ENCODE results near the gene DEPDC1B.
"Not testable (repeated sequence)": the region's sequence is repeated elsewhere in the genome, so short reads cannot be mapped to it uniquely, and the experiment has no call there.

Gene DEPDC1B

DNA sequence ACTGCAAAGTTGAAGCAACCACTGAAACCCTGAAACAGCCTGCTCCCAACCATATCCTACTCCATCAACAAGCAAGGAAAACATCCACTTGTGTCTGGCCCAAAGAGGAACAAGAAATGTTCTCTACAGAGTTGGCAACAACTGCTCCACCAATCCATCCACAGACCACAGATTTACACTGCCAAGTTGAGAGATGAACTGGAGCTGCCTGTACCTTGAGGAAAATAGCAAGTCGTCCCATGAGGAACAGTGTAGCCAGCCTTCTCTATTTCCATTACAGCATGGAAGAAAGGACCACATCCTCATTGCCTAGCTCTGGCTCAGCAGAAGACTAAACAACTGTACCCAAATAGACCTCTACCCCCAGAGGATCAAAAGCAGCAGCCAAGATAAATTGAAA is 60.4 kb downstream of the DEPDC1B start:
- DNase-seq, result no peak

DNA sequence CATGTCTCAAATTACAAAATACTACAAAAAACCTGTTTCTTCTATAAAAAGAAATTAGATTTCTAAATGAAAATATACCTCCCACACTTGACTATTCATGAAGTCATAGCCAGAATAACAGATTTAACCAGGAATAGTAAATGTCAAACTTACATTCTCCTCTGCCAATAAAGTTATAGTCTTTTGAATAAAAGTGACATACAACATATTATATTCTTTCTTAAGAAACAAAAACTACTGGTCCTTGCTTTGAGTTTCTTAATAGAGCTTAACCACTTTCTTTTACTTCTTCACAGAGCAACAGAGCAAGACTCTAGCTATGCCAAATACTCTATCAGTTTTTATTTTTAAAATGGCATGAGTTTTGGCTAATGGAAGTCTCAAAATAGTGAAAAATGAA is 61.7 kb downstream of the DEPDC1B start:
- no peak for DNase-seq

DNA sequence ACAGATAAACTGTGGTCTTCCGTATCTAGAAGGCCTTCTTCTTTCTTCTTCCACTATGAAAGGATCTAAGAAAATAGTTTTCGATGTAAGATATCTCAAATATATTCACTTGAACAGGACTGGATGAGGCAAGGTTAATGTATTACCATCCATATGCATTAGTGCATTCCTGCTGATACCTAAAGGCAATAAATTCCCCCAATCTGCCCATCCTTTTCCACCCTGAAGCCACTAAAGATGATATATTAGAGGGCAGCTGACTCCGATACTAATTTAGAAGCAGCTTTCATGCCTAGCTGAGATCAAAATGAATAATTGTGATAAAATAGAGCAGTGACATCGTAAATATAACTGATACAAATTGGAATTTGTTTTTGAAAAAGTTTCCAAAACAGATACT is 63.3 kb downstream of the DEPDC1B start:
- DNase-seq, result no peak

DNA sequence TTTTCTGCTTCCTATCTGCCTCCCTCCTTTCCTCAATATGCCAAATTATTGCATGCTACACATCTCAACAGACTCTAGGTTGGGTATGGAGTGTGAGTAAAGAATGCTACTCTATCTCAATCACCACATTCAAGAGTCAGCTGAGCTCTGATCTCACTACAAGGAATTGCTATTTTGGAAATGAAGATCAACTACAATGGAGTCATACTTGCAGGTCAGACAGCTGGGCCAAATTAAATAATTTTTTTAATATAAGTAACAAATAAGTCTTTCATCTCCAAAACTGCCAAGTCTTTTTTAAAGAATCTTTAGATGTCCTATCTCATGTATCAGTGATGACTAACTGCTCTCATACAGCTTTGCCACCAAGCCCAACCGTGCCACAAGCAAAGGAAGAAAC is 64.0 kb downstream of the DEPDC1B start:
- no peak for DNase-seq

DNA sequence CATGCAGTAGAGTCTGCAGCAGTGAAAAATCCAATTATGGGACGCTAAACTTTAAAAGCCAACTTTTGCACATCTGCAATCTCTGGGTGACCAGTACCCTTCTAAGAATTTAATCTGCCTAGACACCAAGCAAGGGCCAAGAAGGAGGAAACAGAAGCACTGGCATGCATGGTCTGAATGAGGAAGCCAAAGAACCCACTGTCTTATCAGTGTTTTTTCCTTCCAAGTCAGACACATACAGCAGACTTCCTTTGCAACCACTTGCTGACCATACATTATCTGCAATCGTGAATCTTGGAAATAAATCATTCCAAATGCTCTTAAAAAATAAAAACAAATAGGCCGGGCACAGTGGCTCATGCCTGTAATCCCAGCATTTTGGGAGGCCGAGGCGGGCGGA is 65.9 kb downstream of the DEPDC1B start:
- DNase-seq, result no peak

DNA sequence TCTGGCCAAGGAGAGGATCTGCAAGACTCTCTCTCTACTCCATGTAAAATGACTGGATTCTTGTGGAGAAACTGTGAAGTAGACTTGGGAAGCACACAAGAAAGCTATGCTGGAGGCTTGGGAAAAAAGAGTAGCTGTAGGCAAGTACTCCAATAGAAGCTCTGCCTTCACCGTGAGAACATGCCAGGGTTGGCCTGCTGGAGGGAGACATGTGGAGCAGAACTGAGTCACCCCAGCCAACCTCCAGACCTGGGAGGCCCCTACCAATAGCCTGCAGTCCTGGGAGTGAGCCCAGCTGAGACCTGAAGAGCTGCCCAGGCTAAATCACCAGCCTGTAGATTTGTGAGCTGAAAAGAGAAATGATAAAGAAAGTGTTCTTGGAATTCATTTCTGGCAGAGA is 66.6 kb downstream of the DEPDC1B start:
- no peak for DNase-seq

DNA sequence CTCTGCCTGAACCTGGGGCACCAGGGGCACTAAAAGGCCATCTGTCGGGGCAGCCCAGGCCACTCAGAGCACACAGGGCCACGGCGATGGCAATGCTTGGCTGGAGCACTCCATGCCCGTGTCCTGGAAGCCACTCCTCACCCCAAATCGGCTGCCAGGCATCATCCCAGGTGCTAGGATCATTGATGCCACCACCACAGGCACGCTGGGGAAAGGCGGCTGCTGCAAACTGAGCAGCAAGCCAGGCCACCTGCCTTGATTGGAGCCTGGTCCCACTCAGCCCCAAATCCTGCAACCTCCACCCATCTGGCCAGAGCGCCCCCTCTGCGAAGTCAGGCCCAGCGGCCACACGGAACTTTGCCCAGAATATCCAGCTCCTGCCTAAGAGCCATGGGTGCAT is 67.8 kb downstream of the DEPDC1B start:
- DNase-seq, result no peak

DNA sequence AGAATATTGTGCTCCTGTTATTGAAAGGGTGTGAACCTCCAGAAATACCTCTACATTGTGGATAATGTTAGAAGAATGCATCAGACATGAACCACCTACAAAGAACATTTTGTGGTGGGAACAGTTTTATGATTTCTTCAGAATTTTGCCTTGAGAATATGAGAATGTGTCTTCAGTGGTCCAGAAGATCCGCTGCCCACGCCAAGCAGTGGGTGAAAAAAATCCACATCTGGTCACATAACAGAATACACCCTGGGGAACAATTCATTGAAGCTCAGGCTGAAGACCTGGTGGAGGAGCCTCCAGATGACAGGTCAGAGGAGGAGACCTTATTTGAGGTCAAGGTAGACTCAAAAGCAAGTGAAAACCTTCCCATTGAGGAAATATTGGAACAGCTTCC is 69.1 kb downstream of the DEPDC1B start:
- DNase-seq, result no peak

DNA sequence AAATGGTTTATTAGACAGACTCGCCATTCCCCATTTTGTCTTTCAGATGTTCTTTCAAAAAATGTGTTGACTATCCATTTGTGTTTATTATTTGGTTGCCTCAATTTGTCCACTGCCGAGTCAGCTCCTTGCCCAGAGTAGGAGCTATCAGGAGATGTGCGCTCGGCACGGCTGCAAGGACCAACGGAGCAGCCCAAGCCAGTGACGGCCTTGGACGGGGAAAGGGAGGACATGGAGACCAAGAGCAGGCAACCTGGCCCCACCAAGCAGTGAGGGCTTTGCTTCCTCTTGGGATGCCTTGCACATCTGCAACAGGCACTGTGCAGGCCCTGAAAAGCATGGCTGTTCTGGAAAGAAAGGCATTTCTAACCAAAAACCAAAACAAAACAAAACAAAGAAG is 69.8 kb downstream of the DEPDC1B start:
- no peak for DNase-seq

DNA sequence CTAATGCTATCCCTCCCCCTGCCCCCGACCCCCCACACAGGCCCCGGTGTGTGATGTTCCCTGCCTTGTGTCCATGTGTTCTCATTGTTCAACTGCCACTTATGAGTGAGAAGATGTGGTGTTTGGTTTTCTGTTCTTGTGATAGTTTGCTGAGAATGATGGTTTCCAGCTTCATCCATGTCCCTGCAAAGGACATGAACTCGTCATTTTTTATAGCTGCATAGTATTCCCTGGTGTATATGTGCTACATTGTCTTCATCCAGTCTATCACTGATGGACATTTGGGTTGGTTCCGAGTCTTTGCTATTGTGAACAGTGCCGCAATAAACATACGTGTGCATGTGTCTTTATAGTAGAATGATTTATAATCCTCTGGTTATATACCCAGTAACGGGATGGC is 75.1 kb downstream of the DEPDC1B start:
- DNase-seq, result not testable (repeated sequence)

DNA sequence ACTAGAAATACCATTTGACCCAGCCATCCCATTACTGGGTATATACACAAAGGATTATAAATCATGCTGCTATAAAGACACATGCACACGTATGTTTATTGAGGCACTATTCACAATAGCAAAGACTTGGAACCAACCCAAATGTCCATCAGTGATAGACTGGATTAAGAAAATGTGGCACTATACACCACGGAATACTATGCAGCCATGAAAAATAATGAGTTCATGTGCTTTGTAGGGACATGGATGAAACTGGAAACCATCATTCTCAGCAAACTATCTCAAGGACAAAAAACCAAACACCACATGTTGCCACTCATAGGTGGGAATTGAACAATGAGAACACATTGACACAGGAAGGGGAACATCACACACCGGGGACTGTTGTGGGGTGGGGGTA is 79.2 kb downstream of the DEPDC1B start:
- DNase-seq, result not testable (repeated sequence)

DNA sequence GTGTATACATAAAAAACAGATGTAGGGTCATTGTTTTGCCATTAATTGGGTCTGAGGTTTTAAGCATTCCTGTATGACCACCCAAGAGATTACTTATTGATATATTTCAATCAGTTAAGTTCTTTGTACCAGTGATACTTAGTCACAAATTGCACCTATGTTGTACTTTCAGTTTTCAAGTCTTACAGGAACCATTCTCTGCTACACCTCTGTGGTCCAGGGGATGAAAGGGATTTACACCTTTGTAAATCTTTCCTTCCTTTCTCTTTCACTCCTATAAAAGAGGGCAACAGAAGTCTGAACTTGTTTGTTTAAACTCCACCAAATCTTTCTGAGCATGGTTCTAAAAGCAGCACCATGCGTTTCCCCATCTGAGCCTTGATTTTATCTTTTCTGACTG is 86.1 kb downstream of the DEPDC1B start:
- no peak for DNase-seq

DNA sequence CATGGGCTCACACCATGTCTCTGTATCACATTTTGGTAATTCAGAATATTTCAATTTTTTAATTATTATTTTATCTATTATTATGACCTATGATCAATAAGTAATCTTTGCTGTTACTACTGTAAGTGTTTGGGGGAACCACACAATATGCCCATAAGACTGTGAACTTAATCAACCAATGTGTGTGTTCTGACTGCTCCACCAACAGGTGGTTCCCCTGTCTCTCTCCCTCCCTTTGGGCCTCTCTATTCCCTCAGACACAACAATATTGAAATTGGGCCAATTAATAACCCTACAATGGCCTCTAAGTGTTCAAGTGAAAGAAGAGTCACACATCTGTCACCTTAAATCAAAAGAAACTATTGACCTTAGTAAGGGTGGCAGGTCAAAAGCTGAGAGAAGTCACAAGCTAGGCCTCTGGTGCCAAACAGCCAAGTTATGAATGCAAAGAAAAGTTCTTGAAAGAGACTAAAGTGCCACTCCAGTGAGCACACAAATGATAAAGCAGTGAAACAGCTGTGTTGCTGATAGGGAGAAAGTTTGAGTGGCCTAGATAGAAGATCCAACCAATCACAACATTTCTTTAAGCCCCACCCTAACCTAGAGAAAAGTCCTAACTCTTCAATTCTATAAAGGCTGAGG is 88.7 kb downstream of the DEPDC1B start:
- DNase-seq, result no peak

DNA sequence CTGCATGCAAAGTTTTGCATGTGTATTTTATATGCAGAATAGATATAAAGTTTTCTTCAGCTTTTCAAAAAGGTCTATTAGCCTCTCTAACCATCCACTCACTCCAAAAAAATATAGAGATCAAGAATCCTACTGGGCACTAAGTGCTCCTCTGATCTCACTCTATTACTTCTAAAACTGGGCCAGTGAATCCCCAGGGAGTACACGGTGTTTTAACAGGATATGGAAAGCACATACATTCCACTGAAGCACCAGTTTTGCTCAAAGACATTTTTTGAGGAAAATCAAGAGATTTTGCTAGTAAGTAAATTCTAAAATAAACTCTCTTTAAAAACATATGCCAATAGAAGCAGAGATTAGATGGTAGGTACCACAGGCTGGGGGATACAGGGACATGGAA is 95.2 kb downstream of the DEPDC1B start:
- no peak for DNase-seq

DNA sequence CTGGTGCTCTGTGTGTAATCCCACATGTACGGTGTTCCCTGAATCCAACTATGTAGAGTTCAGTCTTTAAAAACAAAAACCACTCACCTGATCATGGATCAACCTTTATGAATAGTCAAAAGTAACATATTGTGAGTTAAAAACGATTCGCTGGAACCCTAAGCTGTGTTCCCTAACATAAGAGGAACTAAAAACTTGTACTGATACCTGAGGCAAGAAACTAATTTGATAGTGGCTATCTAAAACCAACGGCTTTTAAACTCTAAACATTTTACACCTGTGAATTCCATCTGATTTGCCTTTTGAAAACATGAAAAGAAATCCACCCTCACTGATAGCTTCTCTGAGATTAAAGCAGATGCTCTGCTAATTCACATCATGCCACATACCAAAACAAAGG is 101.5 kb downstream of the DEPDC1B start:
- DNase-seq, result no peak

DNA sequence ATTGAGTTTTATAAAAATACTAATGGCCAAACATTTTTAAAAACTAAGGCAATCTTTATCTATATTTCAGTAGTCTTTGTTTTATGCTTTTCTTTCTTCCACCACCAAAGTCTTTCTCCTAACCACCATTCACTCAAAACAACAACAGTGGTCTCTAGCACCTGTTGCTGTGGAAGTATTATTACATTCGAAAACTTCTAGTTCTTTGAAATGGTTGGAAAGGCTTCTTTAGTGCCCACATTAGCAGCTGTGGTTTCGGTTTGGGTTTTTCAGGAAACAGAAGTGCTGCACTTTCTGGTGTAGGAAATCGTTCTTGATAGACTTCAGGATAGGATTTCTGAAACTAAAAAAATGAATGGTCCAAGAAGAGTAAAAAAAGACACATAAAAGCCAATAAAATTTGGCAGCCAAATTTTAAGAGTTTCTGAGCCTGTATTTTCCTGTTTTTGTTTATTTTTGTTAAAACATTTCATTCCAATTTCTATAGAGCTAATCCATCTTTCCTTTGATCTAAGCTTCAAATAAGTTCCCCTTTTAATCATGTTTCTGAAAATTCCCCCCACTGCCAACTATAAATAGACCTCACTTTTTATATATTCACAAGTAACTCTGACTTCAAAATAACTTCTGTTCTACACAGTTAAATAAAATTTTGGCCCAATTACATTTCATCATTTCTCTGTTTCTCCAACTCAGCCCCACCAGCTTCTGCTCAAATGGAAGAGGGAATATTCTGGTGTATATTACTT is 102.2 kb downstream of the DEPDC1B start:
- no peak for DNase-seq

DNA sequence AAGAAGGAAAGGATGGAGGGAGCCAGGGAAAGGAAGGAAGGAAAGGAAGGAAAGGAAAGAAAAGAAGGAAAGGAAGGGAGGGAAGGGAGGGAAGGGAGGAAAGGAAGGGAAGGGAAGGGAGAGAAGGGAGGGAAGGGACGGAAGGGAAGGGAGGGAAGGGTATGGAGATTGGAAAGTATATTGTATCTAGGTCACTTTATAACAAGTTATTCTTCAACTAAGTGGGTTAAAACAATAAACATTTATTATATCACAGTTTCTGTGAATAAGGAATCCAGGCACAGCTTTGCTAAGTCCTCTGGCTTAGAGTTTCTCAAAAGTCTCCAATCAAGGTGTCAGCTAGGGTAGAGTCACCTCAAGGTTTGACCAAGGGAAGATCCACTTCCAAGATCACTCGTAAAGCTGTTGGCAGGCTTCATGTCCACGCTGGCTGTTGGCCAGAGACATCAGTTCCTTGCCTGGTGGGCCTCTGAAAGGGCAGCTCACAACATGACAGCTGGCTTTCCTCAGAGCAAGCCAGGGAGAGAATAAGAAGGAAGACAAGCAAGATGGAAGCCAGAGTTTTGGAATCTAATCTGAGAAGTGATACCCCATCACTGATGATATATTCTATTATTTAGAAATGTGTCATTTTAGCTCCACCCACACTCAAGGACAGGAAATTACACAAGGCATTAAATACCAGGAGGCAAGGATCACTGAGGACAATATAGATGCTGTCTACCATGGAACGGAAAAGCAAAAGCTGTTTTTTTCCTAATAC is 105.1 kb downstream of the DEPDC1B start:
- no peak for DNase-seq

DNA sequence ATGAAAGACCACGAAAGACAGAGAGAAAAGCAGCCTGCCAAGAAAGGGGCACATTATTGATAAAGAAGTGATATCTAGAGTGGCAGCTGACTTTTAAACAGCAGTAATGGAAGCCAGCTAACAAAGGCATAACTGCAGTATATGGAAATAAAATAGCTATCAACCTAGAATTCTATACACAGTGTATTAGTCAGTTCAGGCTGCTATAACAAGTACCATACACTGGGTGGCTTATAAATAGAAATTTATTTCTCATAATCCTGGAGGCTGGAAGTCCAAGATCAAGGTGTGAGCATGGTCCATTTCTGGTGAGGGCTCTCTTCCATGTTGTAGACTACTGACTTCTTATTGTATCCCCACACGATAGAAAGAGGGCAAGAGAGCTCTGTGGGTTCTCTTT is 109.8 kb downstream of the DEPDC1B start:
- DNase-seq, result no peak

DNA sequence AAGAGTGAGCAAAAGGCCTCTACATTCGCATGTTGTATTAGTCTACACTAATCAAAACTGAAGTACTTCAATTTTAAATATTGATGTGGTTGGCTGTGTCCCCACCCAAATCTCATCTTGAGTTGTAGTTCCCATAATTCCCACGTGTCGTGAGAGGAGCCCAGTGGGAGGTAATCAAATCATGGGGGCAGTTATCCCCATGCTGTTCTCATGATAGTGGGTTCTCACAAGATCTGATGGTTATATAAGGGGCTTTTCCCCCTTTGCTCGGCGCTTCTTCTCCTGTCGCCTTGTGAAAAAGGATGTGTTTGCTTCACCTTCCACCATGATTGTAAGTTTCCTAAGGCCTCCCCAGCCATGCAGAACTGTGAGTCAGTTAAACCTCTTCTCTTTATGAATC is 112.7 kb downstream of the DEPDC1B start:
- DNase-seq, result not testable (repeated sequence)

DNA sequence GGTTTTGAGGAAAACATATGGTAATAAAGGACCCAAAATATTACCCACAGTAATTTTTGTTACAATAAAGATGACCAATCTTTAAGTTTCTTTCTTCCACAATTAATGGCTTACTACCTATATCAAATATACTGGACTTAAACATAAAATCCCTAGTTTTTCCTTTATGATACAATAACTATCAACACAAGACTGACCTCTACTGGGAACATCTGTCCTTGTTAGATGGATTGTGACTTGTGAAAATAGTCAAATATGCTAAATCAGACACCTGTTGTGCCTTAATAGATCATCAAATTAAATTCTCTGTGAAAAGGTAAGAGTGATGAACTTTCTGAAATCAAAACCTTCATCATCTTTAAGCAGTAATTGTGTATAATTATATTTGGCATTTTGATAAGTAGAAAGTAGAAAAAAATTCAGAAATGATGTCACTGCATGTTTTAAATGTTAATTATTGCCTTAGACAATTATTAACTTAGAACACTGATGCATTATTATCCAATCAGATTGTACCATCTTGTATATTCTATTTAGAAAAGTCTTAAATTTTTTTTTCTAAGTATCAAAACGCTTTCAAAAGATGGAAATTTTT is 113.6 kb downstream of the DEPDC1B start:
- no peak for DNase-seq

DNA sequence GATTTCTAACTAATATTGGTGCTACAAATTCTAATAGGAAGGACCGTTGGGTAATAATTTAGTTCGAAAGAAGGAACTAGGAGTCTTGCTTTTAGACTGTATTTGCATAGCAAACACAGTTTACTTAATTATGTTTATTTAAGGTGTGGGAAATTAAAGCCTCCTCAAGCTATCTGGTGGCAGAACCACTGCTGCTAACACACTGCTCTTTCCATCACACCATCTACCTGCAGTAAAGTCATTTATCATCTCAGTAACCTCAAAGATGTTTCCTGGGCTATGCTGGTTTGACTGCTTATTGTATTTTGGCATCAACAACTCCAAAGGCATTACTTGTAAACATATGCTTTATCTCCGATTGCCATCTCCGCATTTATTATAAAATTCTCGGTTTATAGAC is 114.3 kb downstream of the DEPDC1B start:
- no peak for DNase-seq

DNA sequence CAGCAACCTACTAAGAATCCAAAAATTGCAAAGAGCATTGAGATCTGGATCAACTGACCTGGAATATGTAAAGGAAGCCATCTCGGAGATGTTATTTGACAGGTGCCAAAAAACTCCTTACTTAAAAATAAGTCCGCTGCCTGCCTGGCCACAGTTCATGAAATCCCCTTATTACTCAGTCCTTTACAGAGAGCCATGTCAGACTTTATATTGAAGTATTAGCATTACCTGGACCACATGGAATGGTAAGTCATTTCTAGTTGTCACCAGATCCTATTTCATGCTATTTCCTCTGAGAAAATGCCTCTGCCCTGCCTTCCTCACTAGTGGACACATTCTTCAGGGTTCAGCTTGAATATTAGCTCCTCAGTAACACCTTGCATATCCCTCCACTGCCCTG is 115.7 kb downstream of the DEPDC1B start:
- DNase-seq, result no peak

DNA sequence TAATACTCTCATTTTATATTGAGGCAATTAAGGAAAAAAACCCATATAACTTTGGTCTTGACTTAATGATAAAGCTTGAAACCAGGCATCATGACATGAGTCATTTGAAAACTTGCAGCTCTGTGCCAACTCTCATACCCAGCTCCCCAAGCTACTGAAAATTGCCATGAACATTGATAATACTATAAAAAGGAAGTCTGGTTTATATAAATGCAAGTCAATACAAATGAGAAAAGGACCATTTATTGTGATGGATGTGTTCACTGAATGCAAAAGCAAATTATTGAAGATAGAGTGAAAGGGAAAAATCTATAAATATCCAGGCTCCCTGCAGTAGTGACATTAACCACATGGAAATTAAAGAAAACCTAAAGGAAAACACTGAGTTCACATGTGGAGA is 116.3 kb downstream of the DEPDC1B start:
- DNase-seq, result no peak

DNA sequence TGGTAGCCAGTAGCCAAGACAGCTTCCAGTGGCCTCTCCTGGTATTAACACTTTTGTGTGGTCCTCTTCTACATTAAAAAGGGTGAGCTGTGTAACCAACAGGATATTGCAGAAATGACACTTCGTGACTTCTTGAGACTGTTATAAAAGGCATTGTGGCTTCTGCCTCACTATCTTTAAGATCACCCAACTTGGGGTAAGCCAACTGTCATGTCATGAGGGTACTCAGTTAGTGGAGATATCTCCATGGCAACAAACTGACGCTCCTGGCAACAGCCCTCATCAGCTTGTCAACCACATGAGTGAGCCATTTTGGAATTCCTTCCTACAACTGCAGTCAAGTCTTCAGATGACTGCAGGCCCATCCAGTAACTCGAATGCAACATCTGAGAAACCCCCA is 121.7 kb downstream of the DEPDC1B start:
- no peak for DNase-seq

All from T1000 (cell line).